HG02759 (cell line): ENCODE results near the gene FCGBP.
"Not testable (repeated sequence)": the region's sequence is repeated elsewhere in the genome, so short reads cannot be mapped to it uniquely, and the experiment has no call there.

ENCODE experiments used
- ATAC-seq: cut with Tn5 transposase; IDR thresholded peaks from one replicate; pipeline ENCODE4 v1.9.1; 2021; ENCODE audit warnings: mild to moderate bottlenecking, moderate library complexity; ENCODE audit not compliant: unreplicated experiment

Gene FCGBP

GRCh38 chr19:39934584-39935363, at the start of gene FCGBP:
Gene FCGBP (minus strand): TSS chr19:39934634.
- no peak for ATAC-seq

GRCh38 chr19:39983695-39984300, 49.4 kb upstream of the FCGBP start:
- no peak for ATAC-seq

- no peak for ATAC-seq
Measured at GRCh38 chr19:39982883-39983282, 48.4 kb upstream of the FCGBP start.

- ATAC-seq = no peak
Measured at GRCh38 chr19:39974377-39975155, 40.1 kb upstream of the FCGBP start.

GRCh38 chr19:39971380-39972035, 37.1 kb upstream of the FCGBP start:
- ATAC-seq = no peak

GRCh38 chr19:39970675-39971379, 36.4 kb upstream of the FCGBP start, which contains the start of gene PSMC4:
Gene PSMC4 (plus strand): TSS chr19:39971165. CDS start chr19:39971203, 38 bp downstream.
- peak; percentile 96 for ATAC-seq

- no peak for ATAC-seq
Measured at GRCh38 chr19:39970425-39970674, 35.9 kb upstream of the FCGBP start.

GRCh38 chr19:39969681-39970424, 35.4 kb upstream of the FCGBP start:
- ATAC-seq = no peak

- no peak for ATAC-seq
Measured at GRCh38 chr19:39969266-39969665, 34.8 kb upstream of the FCGBP start.

GRCh38 chr19:39968789-39969188, 34.4 kb upstream of the FCGBP start:
- ATAC-seq = no peak

- no peak for ATAC-seq
Measured at GRCh38 chr19:39967561-39967960, 33.1 kb upstream of the FCGBP start.

- no peak for ATAC-seq
Measured at GRCh38 chr19:39966617-39967016, 32.2 kb upstream of the FCGBP start.

- ATAC-seq = no peak
Measured at GRCh38 chr19:39963898-39964297, 29.5 kb upstream of the FCGBP start.

GRCh38 chr19:39959407-39959806, 25.0 kb upstream of the FCGBP start:
- not testable (repeated sequence) for ATAC-seq

- ATAC-seq = not testable (repeated sequence)
Measured at GRCh38 chr19:39958942-39959341, 24.5 kb upstream of the FCGBP start.

- ATAC-seq = not testable (repeated sequence)
Measured at GRCh38 chr19:39957886-39958285, 23.5 kb upstream of the FCGBP start.

GRCh38 chr19:39953915-39954314, 19.5 kb upstream of the FCGBP start:
- no peak for ATAC-seq

- no peak for ATAC-seq
Measured at GRCh38 chr19:39951686-39952085, 17.3 kb upstream of the FCGBP start.

GRCh38 chr19:39951065-39951650, 16.7 kb upstream of the FCGBP start:
- ATAC-seq = no peak
